Tibial artery (tissue), 4 donors: ENCODE measurements around the gene AGAP1.

Source experiments
- DNase-seq, 2 donors: peaks; one replicate each; pipeline ENCODE4 v3.0.0-alpha.2; 2019
- H3K27ac ChIP-seq, 2 donors: fragments of 200-600 bp; sonication (generic) in 1 of 2; 1 replicate in 1 of 2; 2 replicates in 1 of 2; pipeline ENCODE4 v1.5.1; 2018 to 2019; ENCODE audit warnings: mild to moderate bottlenecking in 1 of 2
- H3K27me3 ChIP-seq, 2 donors: fragments of 200-600 bp; sonication (generic) in 1 of 2; one replicate each; pipeline versions ENCODE4 v1.5.1 to v1.6.0; 2016 to 2019
- H3K36me3 ChIP-seq, 3 donors: fragments of 200-600 bp; sonication (generic) in 2 of 3; one replicate each; pipeline ENCODE4 v1.5.1; 2016 to 2019; ENCODE audit warnings: mild to moderate bottlenecking in 2 of 3
- H3K4me1 ChIP-seq, 4 donors: fragments of 200-600 bp; sonication (generic) in 2 of 4; 1 replicate in 3 of 4; 2 replicates in 1 of 4; pipeline ENCODE4 v1.5.1; 2016 to 2019
- H3K4me3 ChIP-seq, 2 donors: fragments of 200-600 bp; sonication (generic) in 1 of 2; 1 replicate in 1 of 2; 2 replicates in 1 of 2; pipeline ENCODE4 v1.5.1; 2018 to 2019; ENCODE audit warnings: mild to moderate bottlenecking in 2 of 2
- H3K9me3 ChIP-seq, 3 donors: fragments of 200-600 bp; sonication (generic) in 1 of 3; one replicate each; pipeline ENCODE4 v1.5.1; 2016 to 2019
- CTCF ChIP-seq, 2 experiments: fragments of 200-600 bp in 1 of 2; fragments of 450-650 bp in 1 of 2; IDR thresholded peaks; one replicate each; pipeline ENCODE4 v1.5.1; 2017 to 2019; ENCODE audit warnings: antibody characterized with exemption in 2 of 2, mild to moderate bottlenecking in 1 of 2, moderate library complexity in 1 of 2
- intact Hi-C: fragments of 100-400 bp; cut with DNase I; formaldehyde crosslinking; loops from one replicate; pipeline ENCODE4 v1.15.0; 2023; ENCODE audit warnings: low total_unique reads

The AGAP1 gene

GRCh38 chr2:235951982-235952381 is 458.1 kb downstream of the AGAP1 start:
- TF ChIP-seq CTCF (IDR thresholded peaks at IDR 0.05) = no peak
- no peak overlapping the region for H3K27ac ChIP-seq
- intact Hi-C loops = no loop called here

GRCh38 chr2:235952714-235953113 is 458.9 kb downstream of the AGAP1 start:
- no peak for TF ChIP-seq CTCF (IDR thresholded peaks at IDR 0.05)
- DNase-seq = no peak
- Histone ChIP-seq H3K27ac (no peak overlapping the region), H3K9me3 (no peaks in the 10 kb centered on the region), H3K36me3 (no peaks in the 10 kb centered on the region), H3K27me3 (no peaks in the 10 kb centered on the region), H3K4me3 (no peak overlapping the region), H3K4me1 (peaks cover 0 to 11% (median 2%) of the 10 kb centered on the region in 4 donors)
- intact Hi-C loops = no loop called here

More at GRCh38 chr2:235951982-235952381, 458.1 kb downstream of the AGAP1 start:
- no peaks in the 10 kb centered on the region for H3K27me3 ChIP-seq
- H3K36me3 ChIP-seq = no peaks in the 10 kb centered on the region
- no peaks in the 10 kb centered on the region for H3K9me3 ChIP-seq
- peaks cover 0 to 11% (median 2%) of the 10 kb centered on the region in 4 donors for H3K4me1 ChIP-seq
- no peak overlapping the region for H3K4me3 ChIP-seq
- no peak for DNase-seq

GRCh38 chr2:235954281-235954680 is 460.4 kb downstream of the AGAP1 start:
- Histone ChIP-seq H3K36me3 (peaks cover 0 to 6% (median 0%) of the 10 kb centered on the region in 3 donors), H3K27me3 (no peaks in the 10 kb centered on the region), H3K9me3 (no peaks in the 10 kb centered on the region), H3K4me1 (peaks cover 0 to 11% (median 2%) of the 10 kb centered on the region in 4 donors), H3K4me3 (no peak overlapping the region), H3K27ac (no peak overlapping the region)
- no peak for DNase-seq
- no peak for TF ChIP-seq CTCF (IDR thresholded peaks at IDR 0.05)
- intact Hi-C loops = no loop called here

- Histone ChIP-seq H3K27ac (no peak overlapping the region), H3K4me1 (peaks cover 0 to 6% (median 2%) of the 10 kb centered on the region in 4 donors), H3K27me3 (no peaks in the 10 kb centered on the region), H3K4me3 (no peak overlapping the region), H3K9me3 (no peaks in the 10 kb centered on the region), H3K36me3 (peaks cover 0 to 6% (median 0%) of the 10 kb centered on the region in 3 donors)
- no peak for TF ChIP-seq CTCF (IDR thresholded peaks at IDR 0.05)
- DNase-seq = no peak
- intact Hi-C loops = no loop called here
These were observed 461.1 kb downstream of the AGAP1 start for GRCh38 chr2:235954888-235955480.

- intact Hi-C loops = no loop called here
- no peak overlapping the region for H3K27ac ChIP-seq
- no peaks in the 10 kb centered on the region for H3K4me1 ChIP-seq
- no peaks in the 10 kb centered on the region for H3K9me3 ChIP-seq
- H3K27me3 ChIP-seq = no peaks in the 10 kb centered on the region
- DNase-seq = no peak
- peaks cover 0 to 11% (median 0%) of the 10 kb centered on the region in 3 donors for H3K36me3 ChIP-seq
- no peak overlapping the region for H3K4me3 ChIP-seq
- no peak for TF ChIP-seq CTCF (IDR thresholded peaks at IDR 0.05)
These were observed 461.8 kb downstream of the AGAP1 start for GRCh38 chr2:235955664-235956063.
